ENCODE measurements around the gene PHF14. TPM values are rescaled to one million over a fixed set of nuclear protein-coding genes. Genes with fewer than 3 reads are reported as not detected.

PHF14 gene
- total and polyA plus RNA-seq, 2 donors (not counting 1 experiment from before 2014, with no cell fraction given): 9.6 to 43.7 TPM

- Mint-ChIP-seq H3K9me3 (ENCODE audit: insufficient read depth) (no peaks in the 10 kb centered on the region), H3K27ac (no peak overlapping the region), H3K4me1 (no peaks in the 10 kb centered on the region), H3K4me3 (no peak overlapping the region), H3K27me3 (no peaks in the 10 kb centered on the region)
- no CpG with 5 or more reads among the region's 2 CpGs for WGBS (ENCODE audit: insufficient coverage)
- intact Hi-C loops (cut with micrococcal nuclease): loop anchor here (10.0 kb wide), 1 partner anchor 126 kb away; no protein-coding TSS in a partner anchor
- Histone ChIP-seq H4K20me1 (ENCODE audit: control insufficient read depth, insufficient read depth, low read length, poor library complexity, severe bottlenecking) (no peaks in the 10 kb centered on the region), H3K9ac (ENCODE audit: low read length) (no peak overlapping the region), H2AFZ (ENCODE audit: insufficient read depth, low read depth, low read length, poor library complexity, severe bottlenecking) (no peak overlapping the region), H3K4me3 (ENCODE audit: control extremely low read depth in 1 of 5, extremely low read depth in 1 of 5, insufficient read depth in 1 of 5, low read depth in 2 of 5, low read length in 4 of 5) (no peak overlapping the region), H3K9me3 (ENCODE audit: control extremely low read depth in 1 of 3, control insufficient read depth in 2 of 3, insufficient read depth in 1 of 3, low read length in 2 of 3) (no peaks in the 10 kb centered on the region), H3K4me2 (replicated peaks; ENCODE audit: low read depth, low read length, poor library complexity, severe bottlenecking) (no peak overlapping the region), H3K36me3 (replicated peaks in 1 of 2; ENCODE audit: control extremely low read depth in 1 of 2, control insufficient read depth in 1 of 2, extremely low read depth in 1 of 2, insufficient read depth in 2 of 2, low read length in 1 of 2) (peaks cover 7 to 15% of the 10 kb centered on the region in 2 experiments), H3K27ac (ENCODE audit: low read length in 2 of 2) (no peak overlapping the region), H3K27me3 (replicated peaks in 1 of 4; ENCODE audit: control extremely low read depth in 1 of 4, control insufficient read depth in 3 of 4, insufficient read depth in 4 of 4, low read length in 3 of 4) (no peaks in the 10 kb centered on the region), H3K4me1 (ENCODE audit: control insufficient read depth in 2 of 2, insufficient read depth in 2 of 2, low read length in 2 of 2) (no peaks in the 10 kb centered on the region), H3K79me2 (ENCODE audit: control insufficient read depth, insufficient read depth, low read length) (no peaks in the 10 kb centered on the region)
- CTCF ChIA-PET: no interaction called here
- DNase-seq (no peak), ATAC-seq (ENCODE audit: low read depth) (no peak)
- TF ChIP-seq CTCF (IDR thresholded peaks at IDR 0.05): no peak
- TF ChIP-seq EZH2 (IDR thresholded peaks at IDR 0.05; ENCODE audit: borderline replicate concordance, insufficient read depth, low read depth, low read length, poor library complexity, severe bottlenecking): no peak
- POLR2A ChIA-PET: no interaction called here
These were observed 87.2 kb downstream of the PHF14 start for GRCh38 chr7:11060893-11061292.

- Histone ChIP-seq H3K9me3 (ENCODE audit: control extremely low read depth in 1 of 3, control insufficient read depth in 2 of 3, insufficient read depth in 1 of 3, low read length in 2 of 3) (no peaks in the 10 kb centered on the region), H3K27ac (ENCODE audit: low read length in 2 of 2) (no peak overlapping the region), H3K79me2 (ENCODE audit: control insufficient read depth, insufficient read depth, low read length) (no peaks in the 10 kb centered on the region), H3K4me2 (replicated peaks; ENCODE audit: low read depth, low read length, poor library complexity, severe bottlenecking) (no peak overlapping the region), H3K36me3 (replicated peaks in 1 of 2; ENCODE audit: control extremely low read depth in 1 of 2, control insufficient read depth in 1 of 2, extremely low read depth in 1 of 2, insufficient read depth in 2 of 2, low read length in 1 of 2) (peaks cover 7 to 15% of the 10 kb centered on the region in 2 experiments), H4K20me1 (ENCODE audit: control insufficient read depth, insufficient read depth, low read length, poor library complexity, severe bottlenecking) (no peaks in the 10 kb centered on the region), H3K4me3 (ENCODE audit: control extremely low read depth in 1 of 5, extremely low read depth in 1 of 5, insufficient read depth in 1 of 5, low read depth in 2 of 5, low read length in 4 of 5) (no peak overlapping the region), H3K27me3 (replicated peaks in 1 of 4; ENCODE audit: control extremely low read depth in 1 of 4, control insufficient read depth in 3 of 4, insufficient read depth in 4 of 4, low read length in 3 of 4) (no peaks in the 10 kb centered on the region), H3K4me1 (ENCODE audit: control insufficient read depth in 2 of 2, insufficient read depth in 2 of 2, low read length in 2 of 2) (no peaks in the 10 kb centered on the region), H3K9ac (ENCODE audit: low read length) (no peak overlapping the region), H2AFZ (ENCODE audit: insufficient read depth, low read depth, low read length, poor library complexity, severe bottlenecking) (no peak overlapping the region)
- no peak overlapping the region for H3K4me3 Mint-ChIP-seq
- TF ChIP-seq EZH2 (IDR thresholded peaks at IDR 0.05; ENCODE audit: borderline replicate concordance, insufficient read depth, low read depth, low read length, poor library complexity, severe bottlenecking) (no peak), CTCF (IDR thresholded peaks at IDR 0.05) (no peak)
- no peaks in the 10 kb centered on the region for H3K9me3 Mint-ChIP-seq (ENCODE audit: insufficient read depth)
- no peaks in the 10 kb centered on the region for H3K4me1 Mint-ChIP-seq
- H3K27me3 Mint-ChIP-seq: no peaks in the 10 kb centered on the region
- POLR2A ChIA-PET: no interaction called here
- H3K27ac Mint-ChIP-seq: no peak overlapping the region
- intact Hi-C loops (cut with micrococcal nuclease): loop anchor here (10.0 kb wide), 1 partner anchor 127 kb away; no protein-coding TSS in a partner anchor
- ATAC-seq (ENCODE audit: low read depth): no peak
- DNase-seq: no peak
- CTCF ChIA-PET: no interaction called here
These were observed 88.4 kb downstream of the PHF14 start for GRCh38 chr7:11062110-11062509.
